ENCODE results near the gene RGS11.

GRCh38 chr16:260326-260725 lies 15.4 kb downstream of the RGS11 start:
- TF ChIP-seq CTCF (conservative IDR thresholded peaks at IDR 0.05; ENCODE audit: low read depth, low read length) (no peak), RCOR1 (IDR thresholded peaks at IDR 0.05; ENCODE audit: insufficient replicate concordance, low read length) (no peak), SMC3 (IDR thresholded peaks at IDR 0.05; ENCODE audit: low read depth, low read length) (no peak), MXI1 (IDR thresholded peaks at IDR 0.05; ENCODE audit: borderline replicate concordance, low read depth, low read length) (no peak), POLR2A (IDR thresholded peaks at IDR 0.05; ENCODE audit: low read depth, low read length) (no peak), MAZ (IDR thresholded peaks at IDR 0.05; ENCODE audit: borderline replicate concordance, low read depth, low read length) (no peak), CEBPB (IDR thresholded peaks at IDR 0.05; ENCODE audit: low read depth, low read length) (no peak)
